Sigmoid colon (tissue), 4 donors: ENCODE results near the gene ADCY5.

Experiments used
- EP300 ChIP-seq, 4 donors: sonication (generic); formaldehyde crosslinking; IDR thresholded peaks; one replicate each; pipeline ENCODE4 v1.6.1; 2017; ENCODE audit warnings: antibody characterized with exemption in 4 of 4
- POLR2A ChIP-seq, 2 donors: fragments of 450-650 bp; IDR thresholded peaks; one replicate each; pipeline ENCODE4 v1.6.1; 2016; ENCODE audit warnings: antibody characterized with exemption in 2 of 2, mild to moderate bottlenecking in 2 of 2, moderate library complexity in 2 of 2
- POLR2AphosphoS5 ChIP-seq, 4 donors: sonication (generic); formaldehyde crosslinking; IDR thresholded peaks; one replicate each; pipeline ENCODE4 v1.6.1; 2017; ENCODE audit warnings: antibody characterized with exemption in 4 of 4
- TF ChIP-seq, protein P1 (sequence below), 4 experiments: fragments of 450-650 bp in 3 of 4; fragments of 200-600 bp in 1 of 4; IDR thresholded peaks; one replicate each; pipeline ENCODE4 v1.5.1; 2016 to 2019; ENCODE audit warnings: antibody characterized with exemption in 4 of 4, mild to moderate bottlenecking in 3 of 4, moderate library complexity in 2 of 4

DNA sequence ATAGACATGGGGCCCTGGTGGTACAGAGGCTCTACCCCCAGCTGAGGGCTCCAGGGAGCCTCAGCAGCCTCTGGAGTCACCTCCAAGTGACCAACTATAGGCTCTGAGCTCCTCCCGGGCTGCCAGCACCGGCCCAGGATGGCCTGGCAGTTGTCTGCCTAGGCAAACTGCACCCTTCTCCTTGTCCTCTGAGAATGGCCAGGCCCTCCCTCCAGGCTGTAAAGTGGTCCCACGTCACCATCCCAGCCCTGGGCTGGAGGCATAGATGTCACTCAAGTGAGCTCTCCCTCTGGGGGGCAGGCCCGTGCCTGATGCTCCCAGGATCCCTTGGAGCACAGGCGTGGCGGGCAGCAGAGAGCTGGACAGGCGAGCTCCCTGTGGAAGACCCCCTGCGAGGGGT lies 127.1 kb downstream of the ADCY5 start:
- TF ChIP-seq, protein P1, sequence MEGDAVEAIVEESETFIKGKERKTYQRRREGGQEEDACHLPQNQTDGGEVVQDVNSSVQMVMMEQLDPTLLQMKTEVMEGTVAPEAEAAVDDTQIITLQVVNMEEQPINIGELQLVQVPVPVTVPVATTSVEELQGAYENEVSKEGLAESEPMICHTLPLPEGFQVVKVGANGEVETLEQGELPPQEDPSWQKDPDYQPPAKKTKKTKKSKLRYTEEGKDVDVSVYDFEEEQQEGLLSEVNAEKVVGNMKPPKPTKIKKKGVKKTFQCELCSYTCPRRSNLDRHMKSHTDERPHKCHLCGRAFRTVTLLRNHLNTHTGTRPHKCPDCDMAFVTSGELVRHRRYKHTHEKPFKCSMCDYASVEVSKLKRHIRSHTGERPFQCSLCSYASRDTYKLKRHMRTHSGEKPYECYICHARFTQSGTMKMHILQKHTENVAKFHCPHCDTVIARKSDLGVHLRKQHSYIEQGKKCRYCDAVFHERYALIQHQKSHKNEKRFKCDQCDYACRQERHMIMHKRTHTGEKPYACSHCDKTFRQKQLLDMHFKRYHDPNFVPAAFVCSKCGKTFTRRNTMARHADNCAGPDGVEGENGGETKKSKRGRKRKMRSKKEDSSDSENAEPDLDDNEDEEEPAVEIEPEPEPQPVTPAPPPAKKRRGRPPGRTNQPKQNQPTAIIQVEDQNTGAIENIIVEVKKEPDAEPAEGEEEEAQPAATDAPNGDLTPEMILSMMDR (IDR thresholded peaks at IDR 0.05): no peak
- TF ChIP-seq POLR2A (IDR thresholded peaks at IDR 0.05): no peak
- no peak for TF ChIP-seq POLR2AphosphoS5 (IDR thresholded peaks at IDR 0.05)
- TF ChIP-seq EP300 (IDR thresholded peaks at IDR 0.05): no peak
